Measurements from ENCODE around the gene S100A6.
"Not testable (repeated sequence)": the region's sequence is repeated elsewhere in the genome, so short reads cannot be mapped to it uniquely, and the experiment has no call there.

The S100A6 gene

DNA sequence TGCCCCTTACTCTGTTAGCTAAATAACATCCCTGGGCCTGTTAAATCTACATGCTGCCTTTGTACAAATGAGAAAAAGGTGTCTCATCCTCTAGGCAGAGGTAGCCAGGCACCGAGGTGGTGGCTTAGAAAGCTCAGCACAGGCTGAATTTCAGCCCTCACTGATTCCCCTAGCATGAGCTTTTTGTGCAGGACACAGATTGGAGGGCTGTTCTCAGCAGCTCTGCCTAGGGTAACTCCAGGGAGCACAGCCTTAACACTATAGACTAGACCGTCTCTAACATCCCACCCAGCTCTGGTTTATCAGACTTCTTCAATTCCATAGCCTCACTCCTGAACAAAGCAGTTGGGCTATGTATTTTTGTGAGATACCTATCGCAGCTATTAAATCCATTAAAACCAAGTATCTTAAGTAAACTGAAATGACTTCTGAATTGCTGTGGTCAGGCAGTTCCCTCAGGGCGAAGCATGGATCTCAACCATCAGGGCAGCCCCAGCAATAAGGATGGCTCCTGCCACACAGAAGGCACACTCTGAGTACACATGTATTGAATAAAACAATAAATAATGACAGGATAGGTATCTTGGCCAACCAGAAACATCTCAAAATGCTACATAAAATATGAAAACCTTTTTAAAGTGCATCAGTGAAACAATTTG, 14.8 kb downstream of the S100A6 start:
- no peak overlapping the region for H3K9ac ChIP-seq (ENCODE audit: low read depth, low read length)
- ATAC-seq (ENCODE audit: insufficient read depth, low read depth): no peak
- TF ChIP-seq CTCF (IDR thresholded peaks at IDR 0.05; ENCODE audit: borderline replicate concordance, extremely low read depth, low read length, poor library complexity, severe bottlenecking): no peak
- no peak for TF ChIP-seq EZH2 (IDR thresholded peaks at IDR 0.05; ENCODE audit: borderline replicate concordance, low read depth, low read length, severe bottlenecking)
- DNase-seq: no peak
- no peaks in the 10 kb centered on the region for H4K20me1 ChIP-seq (ENCODE audit: insufficient read depth, low read length)
- H3K9me3 ChIP-seq (ENCODE audit: insufficient read depth, low read length, severe bottlenecking): no peaks in the 10 kb centered on the region
- H3K79me2 ChIP-seq (ENCODE audit: insufficient read depth, low read length): no peaks in the 10 kb centered on the region
- H3K4me2 ChIP-seq (ENCODE audit: insufficient read depth, low read length): no peak overlapping the region
- peaks cover 3% of the 10 kb centered on the region for H3K27me3 ChIP-seq (ENCODE audit: insufficient read depth, low read length, poor library complexity)
- no peak overlapping the region for H3K4me3 ChIP-seq (ENCODE audit: low read depth in 1 of 2, low read length in 2 of 2)
- H2AFZ ChIP-seq (ENCODE audit: low read depth, low read length): no peak overlapping the region
- H3K27ac ChIP-seq (ENCODE audit: low read length): no peak overlapping the region
- H3K36me3 ChIP-seq (ENCODE audit: insufficient read depth, low read length): no peaks in the 10 kb centered on the region
- H3K4me1 ChIP-seq (ENCODE audit: insufficient read depth, low read length): no peaks in the 10 kb centered on the region

DNA sequence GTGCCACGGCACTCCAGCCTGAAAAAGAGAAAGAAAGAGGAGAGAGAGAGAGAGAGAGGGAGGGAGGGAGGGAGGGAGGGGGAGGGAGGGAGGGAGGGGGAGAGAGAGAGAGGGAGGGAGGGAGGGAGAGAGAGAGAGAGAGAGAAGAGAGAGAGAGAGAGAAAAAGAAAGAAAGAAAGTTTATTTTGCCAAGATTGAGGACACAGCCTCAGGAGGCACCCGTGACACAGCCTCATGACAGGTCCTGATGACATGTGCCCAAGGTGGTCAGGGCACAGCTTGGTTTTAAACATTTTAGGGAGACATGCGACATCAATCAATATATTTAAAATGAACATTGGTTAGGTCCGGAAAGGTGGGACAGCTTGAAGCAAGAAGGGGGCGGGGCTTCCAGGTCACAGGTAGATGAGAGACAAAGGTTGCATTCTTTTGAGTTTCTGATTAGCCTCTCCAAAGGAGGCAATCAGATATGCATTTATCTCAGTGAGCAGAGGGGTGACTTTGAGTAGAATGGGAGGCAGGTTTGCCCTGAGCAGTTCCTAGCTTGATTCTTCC, 15.6 kb downstream of the S100A6 start:
- H3K27me3 ChIP-seq (ENCODE audit: insufficient read depth, low read length, poor library complexity); H3K9me3 ChIP-seq (ENCODE audit: insufficient read depth, low read length, severe bottlenecking); H3K27ac ChIP-seq (ENCODE audit: low read length); H3K79me2 ChIP-seq (ENCODE audit: insufficient read depth, low read length); DNase-seq; H2AFZ ChIP-seq (ENCODE audit: low read depth, low read length); H3K9ac ChIP-seq (ENCODE audit: low read depth, low read length); H3K4me2 ChIP-seq (ENCODE audit: insufficient read depth, low read length); H3K36me3 ChIP-seq (ENCODE audit: insufficient read depth, low read length); H3K4me3 ChIP-seq (ENCODE audit: low read depth in 1 of 2, low read length in 2 of 2); H4K20me1 ChIP-seq (ENCODE audit: insufficient read depth, low read length); H3K4me1 ChIP-seq (ENCODE audit: insufficient read depth, low read length); ATAC-seq (ENCODE audit: insufficient read depth, low read depth): not testable (repeated sequence)

DNA sequence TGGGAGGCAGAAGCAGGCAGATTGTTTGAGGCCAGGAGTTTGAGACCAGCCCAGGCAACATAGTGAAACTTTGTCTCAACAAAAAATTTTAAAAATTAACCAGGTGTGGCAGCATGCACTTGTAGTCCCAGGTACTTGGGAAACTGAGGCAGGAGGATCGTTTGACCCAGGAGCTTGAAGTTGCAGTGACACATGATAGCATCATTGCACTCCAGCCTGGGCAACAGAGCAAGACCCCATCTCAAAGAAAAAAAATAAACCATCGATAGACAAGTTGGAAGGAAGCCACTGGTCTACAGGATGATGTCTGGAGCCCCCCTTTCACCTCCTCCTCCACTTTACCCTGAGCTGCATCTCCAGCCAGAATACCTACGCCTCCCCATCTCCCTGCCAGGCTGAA, 16.5 kb downstream of the S100A6 start:
- ATAC-seq (ENCODE audit: insufficient read depth, low read depth) (no peak), DNase-seq (no peak)
- Histone ChIP-seq H3K79me2 (ENCODE audit: insufficient read depth, low read length) (no peaks in the 10 kb centered on the region), H3K27ac (ENCODE audit: low read length) (no peak overlapping the region), H3K4me2 (ENCODE audit: insufficient read depth, low read length) (no peak overlapping the region), H3K4me3 (ENCODE audit: low read depth in 1 of 2, low read length in 2 of 2) (no peak overlapping the region), H2AFZ (ENCODE audit: low read depth, low read length) (no peak overlapping the region), H3K27me3 (ENCODE audit: insufficient read depth, low read length, poor library complexity) (no peaks in the 10 kb centered on the region), H3K9me3 (ENCODE audit: insufficient read depth, low read length, severe bottlenecking) (no peaks in the 10 kb centered on the region), H3K36me3 (ENCODE audit: insufficient read depth, low read length) (no peaks in the 10 kb centered on the region), H4K20me1 (ENCODE audit: insufficient read depth, low read length) (no peaks in the 10 kb centered on the region), H3K9ac (ENCODE audit: low read depth, low read length) (no peak overlapping the region), H3K4me1 (ENCODE audit: insufficient read depth, low read length) (no peaks in the 10 kb centered on the region)
- TF ChIP-seq EZH2 (IDR thresholded peaks at IDR 0.05; ENCODE audit: borderline replicate concordance, low read depth, low read length, severe bottlenecking) (no peak), CTCF (IDR thresholded peaks at IDR 0.05; ENCODE audit: borderline replicate concordance, extremely low read depth, low read length, poor library complexity, severe bottlenecking) (no peak)

DNA sequence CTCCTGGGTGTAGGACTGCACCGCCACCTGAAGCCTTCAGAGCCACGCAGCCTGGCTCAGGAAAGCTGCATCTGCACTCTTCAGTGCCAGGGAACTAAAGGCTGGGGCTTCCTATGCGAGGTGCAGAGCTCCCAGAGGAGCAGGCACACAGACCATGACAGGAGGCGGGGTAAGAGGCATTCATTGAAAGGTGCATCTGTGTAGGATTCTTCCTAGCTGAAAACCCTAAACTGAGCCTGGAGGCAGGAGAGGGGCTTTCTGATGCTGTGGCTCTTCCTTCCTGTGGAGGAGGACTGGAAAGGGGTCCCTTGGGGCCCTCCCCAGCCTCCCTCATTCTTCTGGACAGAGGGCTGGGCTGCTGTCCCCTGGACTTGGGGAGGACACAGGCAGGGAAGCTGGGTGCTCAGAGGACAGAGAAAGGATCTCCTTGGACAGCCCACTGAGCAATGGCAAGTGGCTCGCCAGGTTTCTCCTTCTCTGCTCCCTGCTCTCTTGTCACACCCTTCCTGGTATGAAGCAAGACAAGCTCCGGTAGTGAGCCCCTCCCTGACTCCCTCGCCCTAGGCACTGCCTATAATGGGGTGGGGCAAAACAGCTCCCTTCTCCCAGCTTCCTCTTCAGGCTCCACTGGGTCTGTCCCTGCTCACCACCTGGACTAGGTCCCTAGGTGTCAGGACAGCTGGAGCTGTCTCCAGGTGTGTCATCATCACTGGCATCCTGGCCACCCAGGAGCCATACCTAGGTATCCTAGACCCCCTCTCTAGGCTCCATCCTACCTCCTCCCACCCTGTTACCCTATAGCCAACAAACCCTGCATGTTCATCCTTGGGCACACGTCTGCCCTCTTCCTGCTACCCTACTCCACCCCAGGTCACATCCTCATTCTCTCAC, 20.0 kb downstream of the S100A6 start:
- H3K79me2 ChIP-seq (ENCODE audit: insufficient read depth, low read length): no peaks in the 10 kb centered on the region
- H2AFZ ChIP-seq (ENCODE audit: low read depth, low read length): no peak overlapping the region
- no peak overlapping the region for H3K9ac ChIP-seq (ENCODE audit: low read depth, low read length)
- no peaks in the 10 kb centered on the region for H3K27me3 ChIP-seq (ENCODE audit: insufficient read depth, low read length, poor library complexity)
- H3K9me3 ChIP-seq (ENCODE audit: insufficient read depth, low read length, severe bottlenecking): no peaks in the 10 kb centered on the region
- DNase-seq: no peak
- H3K27ac ChIP-seq (ENCODE audit: low read length): no peak overlapping the region
- H4K20me1 ChIP-seq (ENCODE audit: insufficient read depth, low read length): no peaks in the 10 kb centered on the region
- H3K4me3 ChIP-seq (ENCODE audit: low read depth in 1 of 2, low read length in 2 of 2): no peak overlapping the region
- H3K4me2 ChIP-seq (ENCODE audit: insufficient read depth, low read length): no peak overlapping the region
- TF ChIP-seq CTCF (IDR thresholded peaks at IDR 0.05; ENCODE audit: borderline replicate concordance, extremely low read depth, low read length, poor library complexity, severe bottlenecking) (no peak), EZH2 (IDR thresholded peaks at IDR 0.05; ENCODE audit: borderline replicate concordance, low read depth, low read length, severe bottlenecking) (no peak)
- no peaks in the 10 kb centered on the region for H3K36me3 ChIP-seq (ENCODE audit: insufficient read depth, low read length)
- peaks cover 5% of the 10 kb centered on the region; the same call in 1 of the 2 replicates for H3K4me1 ChIP-seq (ENCODE audit: insufficient read depth, low read length)
- no peak; the same call in 2 of the 3 replicates for ATAC-seq (ENCODE audit: insufficient read depth, low read depth)

All from DND-41 (cell line).